HG03097 (cell line): Measurements from ENCODE around the gene SAT2.

ENCODE experiments used
- ATAC-seq: cut with Tn5 transposase; IDR thresholded peaks from one replicate; pipeline ENCODE4 v1.9.1; 2021; ENCODE audit not compliant: unreplicated experiment, low FRiP score

Gene SAT2

DNA sequence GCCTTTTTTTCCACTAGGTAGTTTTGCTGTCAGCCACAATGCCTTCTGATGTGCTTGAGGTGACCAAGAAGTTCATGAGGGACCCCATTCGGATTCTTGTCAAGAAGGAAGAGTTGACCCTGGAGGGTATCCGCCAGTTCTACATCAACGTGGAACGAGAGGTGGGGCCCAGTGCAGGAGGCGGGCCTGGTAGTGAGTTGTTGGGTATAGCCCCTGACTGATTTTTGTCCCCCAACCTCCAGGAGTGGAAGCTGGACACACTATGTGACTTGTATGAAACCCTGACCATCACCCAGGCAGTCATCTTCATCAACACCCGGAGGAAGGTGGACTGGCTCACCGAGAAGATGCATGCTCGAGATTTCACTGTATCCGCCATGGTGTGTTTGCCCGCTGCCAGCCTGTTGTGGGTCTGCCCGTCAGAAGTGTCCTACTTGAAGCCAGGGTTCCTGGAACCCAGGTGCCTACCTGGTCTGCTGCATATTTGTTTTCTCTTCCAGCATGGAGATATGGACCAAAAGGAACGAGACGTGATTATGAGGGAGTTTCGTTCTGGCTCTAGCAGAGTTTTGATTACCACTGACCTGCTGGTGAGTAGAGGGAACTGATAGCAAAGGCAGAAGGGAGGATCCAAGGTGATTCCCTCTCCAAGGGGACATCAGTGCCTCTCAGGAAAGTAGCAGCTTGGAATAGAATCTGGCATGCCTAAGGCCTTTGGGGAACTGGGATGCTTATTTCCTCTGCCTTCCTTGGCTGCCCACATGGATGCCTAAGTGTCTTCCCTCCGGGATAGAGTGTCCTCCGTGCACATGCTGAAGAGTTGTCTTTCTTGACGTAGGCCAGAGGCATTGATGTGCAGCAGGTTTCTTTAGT, 50.1 kb downstream of the SAT2 start:
- no peak for ATAC-seq

DNA sequence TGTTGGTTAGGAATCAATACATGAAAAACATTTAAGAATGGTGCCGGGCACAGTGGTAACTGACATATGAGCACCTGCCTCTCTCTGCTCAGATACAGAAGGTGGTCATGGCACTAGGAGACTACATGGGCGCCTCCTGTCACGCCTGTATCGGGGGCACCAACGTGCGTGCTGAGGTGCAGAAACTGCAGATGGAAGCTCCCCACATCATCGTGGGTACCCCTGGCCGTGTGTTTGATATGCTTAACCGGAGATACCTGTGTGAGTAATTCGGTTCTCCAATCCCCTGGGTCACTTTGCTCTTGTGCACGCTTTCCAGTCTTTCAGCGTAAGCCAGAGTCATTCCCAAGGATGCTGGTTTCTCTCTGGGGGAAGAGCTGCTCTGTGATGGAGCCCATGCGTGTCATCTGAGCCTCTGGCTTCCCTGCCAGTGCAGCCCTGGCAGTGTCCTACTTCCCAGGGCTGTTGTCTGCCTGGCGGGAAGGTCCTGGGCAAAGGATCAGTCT, 51.1 kb downstream of the SAT2 start:
- no peak for ATAC-seq
